Nephron progenitor cell (in vitro differentiated cells): Measurements from ENCODE around the gene DCAF17.

Source experiments
- DNase-seq: peaks from one replicate; pipeline ENCODE4 v3.0.0; 2021
- H3K27ac Mint-ChIP-seq: 2 replicates; pipeline ENCODE4 v1.8.0; 2021; ENCODE audit warnings: mild to moderate bottlenecking, moderate library complexity, mixed read lengths
- H3K27me3 Mint-ChIP-seq: 2 replicates; pipeline ENCODE4 v1.8.0; 2021; ENCODE audit warnings: mild to moderate bottlenecking, low read depth, mixed read lengths; ENCODE audit not compliant: poor library complexity
- H3K36me3 Mint-ChIP-seq: 2 replicates; pipeline ENCODE4 v1.8.0; 2021; ENCODE audit warnings: low read depth, mixed read lengths
- H3K4me1 Mint-ChIP-seq: 2 replicates; pipeline ENCODE4 v1.8.0; 2021; ENCODE audit warnings: mixed read lengths
- H3K4me3 Mint-ChIP-seq: 2 replicates; pipeline ENCODE4 v1.8.0; 2021; ENCODE audit warnings: mild to moderate bottlenecking, moderate library complexity, mixed read lengths
- H3K9me3 Mint-ChIP-seq: 2 replicates; pipeline ENCODE4 v1.8.0; 2021; ENCODE audit warnings: mild to moderate bottlenecking, moderate library complexity, mixed read lengths
- TF ChIP-seq, protein P1 (sequence below): fragments of 200-600 bp; sonication (generic); IDR thresholded peaks from 2 replicates; pipeline ENCODE4 v1.5.0; 2021; ENCODE audit warnings: antibody characterized with exemption

The DCAF17 gene

DNA sequence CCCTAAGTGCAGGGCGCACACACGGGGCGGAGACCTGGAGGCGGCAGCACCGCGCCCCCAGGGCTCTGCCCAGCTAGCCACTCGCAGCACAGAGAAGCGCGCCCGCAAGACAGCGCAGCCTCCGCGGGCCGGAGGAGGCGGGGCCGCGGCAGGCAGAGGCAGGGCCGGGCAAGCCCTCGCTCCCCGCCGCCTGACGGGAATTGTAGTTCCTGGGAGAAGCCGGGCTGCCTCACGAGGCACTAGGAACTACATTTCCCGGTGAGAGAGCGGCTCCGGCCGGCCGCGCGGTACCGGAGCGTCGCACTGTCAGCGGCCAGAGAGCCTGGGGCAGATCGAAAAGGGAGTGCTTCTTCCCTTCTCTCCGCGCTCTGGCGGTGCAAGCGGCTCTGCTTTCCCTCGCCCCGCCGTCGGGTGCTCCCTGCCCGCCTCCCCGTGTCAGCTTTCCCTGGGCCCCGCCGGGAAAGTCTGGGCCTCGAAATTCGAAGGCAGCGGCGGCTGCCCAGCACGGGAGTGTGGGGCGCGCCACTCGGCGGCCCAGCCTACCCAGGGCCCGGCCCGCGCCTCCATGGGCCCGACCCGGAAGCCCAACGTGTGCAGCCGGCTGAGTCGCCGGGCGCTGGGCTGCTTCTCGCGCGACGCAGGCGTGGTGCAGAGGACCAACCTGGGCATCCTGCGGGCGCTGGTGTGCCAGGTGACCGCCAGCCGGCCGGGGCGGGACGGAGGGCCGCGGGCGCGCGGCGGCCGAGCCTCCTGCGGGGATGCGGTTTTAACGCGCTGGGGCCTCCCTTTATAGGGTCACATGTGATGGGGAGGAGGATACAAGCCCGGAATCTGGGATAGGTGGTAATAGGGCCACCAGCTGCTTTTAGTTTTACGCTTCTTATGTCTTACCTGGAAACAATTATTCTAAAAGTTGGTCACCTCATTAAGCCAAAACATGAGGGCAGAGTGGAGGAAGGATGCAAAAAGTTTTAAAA, at the start of gene DCAF17:
TSS of gene DCAF17 (plus strand) at position 214 of the 977 bp plus-strand sequence. CDS start at position 566, 352 bp downstream.
- H3K4me1 Mint-ChIP-seq: peaks cover 54% of the 10 kb centered on the region
- H3K27ac Mint-ChIP-seq: peak within 1 kb of the TSS; percentile 96
- H3K4me3 Mint-ChIP-seq: peak within 1 kb of the TSS; percentile 91
- TF ChIP-seq, protein P1, sequence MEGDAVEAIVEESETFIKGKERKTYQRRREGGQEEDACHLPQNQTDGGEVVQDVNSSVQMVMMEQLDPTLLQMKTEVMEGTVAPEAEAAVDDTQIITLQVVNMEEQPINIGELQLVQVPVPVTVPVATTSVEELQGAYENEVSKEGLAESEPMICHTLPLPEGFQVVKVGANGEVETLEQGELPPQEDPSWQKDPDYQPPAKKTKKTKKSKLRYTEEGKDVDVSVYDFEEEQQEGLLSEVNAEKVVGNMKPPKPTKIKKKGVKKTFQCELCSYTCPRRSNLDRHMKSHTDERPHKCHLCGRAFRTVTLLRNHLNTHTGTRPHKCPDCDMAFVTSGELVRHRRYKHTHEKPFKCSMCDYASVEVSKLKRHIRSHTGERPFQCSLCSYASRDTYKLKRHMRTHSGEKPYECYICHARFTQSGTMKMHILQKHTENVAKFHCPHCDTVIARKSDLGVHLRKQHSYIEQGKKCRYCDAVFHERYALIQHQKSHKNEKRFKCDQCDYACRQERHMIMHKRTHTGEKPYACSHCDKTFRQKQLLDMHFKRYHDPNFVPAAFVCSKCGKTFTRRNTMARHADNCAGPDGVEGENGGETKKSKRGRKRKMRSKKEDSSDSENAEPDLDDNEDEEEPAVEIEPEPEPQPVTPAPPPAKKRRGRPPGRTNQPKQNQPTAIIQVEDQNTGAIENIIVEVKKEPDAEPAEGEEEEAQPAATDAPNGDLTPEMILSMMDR: no peak
- H3K27me3 Mint-ChIP-seq: peaks cover 3% of the 10 kb centered on the region
- peak; percentile 94 for DNase-seq
- peaks cover 9% of the 10 kb centered on the region for H3K9me3 Mint-ChIP-seq
- H3K36me3 Mint-ChIP-seq: peaks cover 46% of the 10 kb centered on the region

DNA sequence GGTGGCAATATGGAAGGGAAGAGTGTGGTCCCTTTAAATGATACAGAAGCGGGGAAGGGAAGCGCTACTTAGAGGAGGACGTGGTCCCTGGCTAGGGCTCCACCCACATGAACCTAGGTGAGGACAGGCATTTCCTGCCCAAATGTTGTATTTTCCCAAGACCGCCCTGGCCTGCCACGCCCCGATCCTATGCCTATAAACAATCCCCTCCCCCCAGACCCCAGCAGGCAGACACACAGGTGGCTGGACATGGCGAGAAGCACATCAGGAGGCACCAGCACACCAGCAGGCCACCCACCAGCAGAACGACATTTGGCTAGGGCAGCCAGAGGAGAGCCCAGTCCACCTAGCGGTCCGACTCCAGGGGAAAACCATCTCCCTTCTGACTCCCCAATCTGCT, 47.4 kb upstream of the DCAF17 start:
- Mint-ChIP-seq H3K4me3 (no peak overlapping the region), H3K36me3 (peaks cover 27% of the 10 kb centered on the region), H3K27me3 (no peaks in the 10 kb centered on the region), H3K9me3 (peaks cover 8% of the 10 kb centered on the region), H3K4me1 (peaks cover 26% of the 10 kb centered on the region), H3K27ac (no peak overlapping the region)
- DNase-seq: no peak
- TF ChIP-seq, protein P1: no peak

- Mint-ChIP-seq H3K9me3 (peaks cover 5% of the 10 kb centered on the region), H3K27ac (no peak overlapping the region), H3K27me3 (no peaks in the 10 kb centered on the region), H3K4me1 (peaks cover 26% of the 10 kb centered on the region), H3K36me3 (peaks cover 24% of the 10 kb centered on the region), H3K4me3 (no peak overlapping the region)
- TF ChIP-seq, protein P1: no peak
- DNase-seq: no peak
Observed at GRCh38 chr2:171387052-171387451, 47.0 kb upstream of the DCAF17 start.

DNA sequence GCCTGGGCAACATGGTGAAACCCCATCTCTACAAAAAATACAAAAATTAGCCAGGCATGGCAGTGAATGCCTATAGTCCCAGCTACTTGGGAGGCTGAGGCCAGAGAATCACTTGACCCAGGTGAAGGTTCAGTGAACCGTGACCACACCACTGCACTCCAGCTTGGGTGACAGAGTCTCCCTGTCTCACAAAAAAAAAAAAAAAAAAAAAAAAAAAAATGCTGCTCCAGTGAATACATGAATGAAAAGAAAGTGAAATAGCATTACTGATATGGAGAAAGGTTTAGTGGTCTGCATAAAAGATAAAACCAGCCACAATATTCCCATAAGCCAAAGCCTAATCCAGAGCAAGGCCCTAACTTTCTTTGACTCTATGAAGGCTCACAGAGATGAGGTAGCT, 44.7 kb upstream of the DCAF17 start:
- Mint-ChIP-seq H3K27ac (no peak overlapping the region), H3K4me1 (peaks cover 26% of the 10 kb centered on the region), H3K9me3 (no peaks in the 10 kb centered on the region), H3K36me3 (peaks cover 5% of the 10 kb centered on the region), H3K4me3 (no peak overlapping the region), H3K27me3 (no peaks in the 10 kb centered on the region)
- peak; percentile 10 for DNase-seq
- TF ChIP-seq, protein P1: no peak

GRCh38 chr2:171389780-171390179, 44.2 kb upstream of the DCAF17 start:
- Mint-ChIP-seq H3K27ac (no peak overlapping the region), H3K9me3 (no peaks in the 10 kb centered on the region), H3K36me3 (peaks cover 5% of the 10 kb centered on the region), H3K4me1 (peaks cover 26% of the 10 kb centered on the region), H3K4me3 (no peak overlapping the region), H3K27me3 (no peaks in the 10 kb centered on the region)
- no peak for DNase-seq
- TF ChIP-seq, protein P1: no peak
